Posterior vena cava (tissue), 2 donors: ENCODE data around the gene PET100. TPM values are rescaled to one million over a fixed set of nuclear protein-coding genes. Genes with fewer than 3 reads are reported as not detected.
A peak's percentile ranks its signal among the peaks of the same experiment; 100 is the strongest.

Source experiments
- DNase-seq: peaks from one replicate; pipeline ENCODE4 v3.0.0-alpha.2; 2020; ENCODE audit warnings: low spot score
- intact Hi-C, 2 donors: fragments of 100-400 bp; cut with DNase I; formaldehyde crosslinking; loops; one replicate each; pipeline versions ENCODE4 v1.14.1 to v1.14.2; 2022 to 2023
- total RNA-seq, 2 donors: library from RNA; stranded (reverse); fragmentation: NEBNext Ultra II Directional; extraction: Animal tissue kit (Norgen Biotek cat#: 25700); gene quantifications; one replicate each; pipeline ENCODE4 v1.2.1, GENCODE V29; 2021
- donor health status: DM: yes; HTN: yes; CAD: no.
- donor health status: DM: yes; HTN: yes; CAD: no.

Gene PET100
- total RNA-seq, 2 donors from 2014 or later = 65.8 TPM

DNA sequence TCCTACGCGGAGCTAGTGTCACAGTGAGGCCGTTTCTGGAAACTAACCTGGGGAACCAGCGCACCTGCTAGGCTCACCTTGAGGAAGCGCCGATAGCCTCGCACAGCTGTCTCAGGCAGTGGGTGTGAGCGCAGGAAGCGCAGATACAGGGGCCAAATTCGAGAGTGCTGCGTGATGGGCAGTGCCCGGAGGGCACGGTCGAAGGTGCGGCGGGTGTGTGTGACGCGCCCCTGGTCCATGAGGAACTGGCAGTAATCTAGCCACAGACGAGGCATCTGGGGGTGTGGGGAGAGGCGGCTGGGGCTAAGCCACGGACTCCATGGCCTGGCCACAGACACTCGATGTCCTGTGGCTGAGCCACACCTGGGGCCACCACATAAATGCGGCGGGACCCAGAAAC is 2.4 kb upstream of the PET100 start:
- no peak for DNase-seq
- intact Hi-C loops = no loop called here

DNA sequence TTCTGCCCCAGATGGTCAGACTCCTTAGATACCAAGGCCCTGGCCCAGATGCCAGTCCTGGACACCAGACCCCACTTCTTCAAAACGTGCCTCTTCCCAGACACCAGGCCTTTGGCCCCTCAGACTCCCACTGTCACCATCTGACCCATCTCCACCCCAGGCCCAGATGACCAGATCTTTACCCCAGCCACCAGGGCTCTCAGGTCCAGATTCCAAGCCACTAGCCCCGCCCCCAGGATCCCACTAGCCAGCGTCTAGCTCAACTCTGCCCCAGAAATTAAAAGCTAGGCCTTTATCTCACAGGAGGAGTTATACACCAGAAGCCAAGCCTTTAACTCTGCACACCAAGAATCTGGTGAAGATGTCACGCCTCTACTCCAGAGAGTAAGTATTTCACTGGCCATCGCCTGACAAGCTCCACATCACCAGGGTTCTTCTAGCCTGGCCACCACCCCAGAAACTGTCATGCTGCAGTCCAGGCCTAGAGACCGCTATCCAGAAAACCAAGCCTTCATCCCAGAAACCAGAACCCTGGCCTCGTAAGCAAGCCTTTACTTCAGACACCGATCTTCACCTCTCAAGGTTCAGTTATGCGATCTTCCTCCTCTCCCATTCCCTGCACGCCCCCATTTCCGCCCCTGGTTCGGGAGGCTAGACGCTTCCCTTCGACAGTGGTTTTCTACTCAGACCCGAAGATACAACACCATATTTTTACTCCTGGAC is 843 bp upstream of the PET100 start:
- intact Hi-C loops = no loop called here
- DNase-seq = no peak

DNA sequence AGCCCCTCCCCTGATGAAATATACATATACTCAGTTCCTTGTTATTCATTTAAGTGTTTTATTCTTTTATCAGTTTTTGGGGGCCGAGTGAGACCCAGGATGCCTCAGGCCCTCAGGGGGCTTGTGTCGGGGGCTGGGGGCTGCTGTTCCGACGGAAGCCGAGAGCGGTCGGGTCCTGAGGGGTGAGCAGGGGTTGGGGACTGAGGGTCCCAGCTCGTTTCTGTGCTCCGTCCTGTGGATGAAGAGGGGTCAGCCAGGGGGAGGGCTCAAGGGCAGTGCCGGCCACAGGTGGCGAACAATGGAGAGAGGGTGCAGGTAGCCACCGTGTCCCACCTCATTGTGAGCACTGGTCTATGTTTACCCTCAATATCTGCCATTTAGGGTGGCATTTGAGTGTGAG is 2.0 kb downstream of the PET100 start:
- intact Hi-C loops = no loop called here
- no peak for DNase-seq

DNA sequence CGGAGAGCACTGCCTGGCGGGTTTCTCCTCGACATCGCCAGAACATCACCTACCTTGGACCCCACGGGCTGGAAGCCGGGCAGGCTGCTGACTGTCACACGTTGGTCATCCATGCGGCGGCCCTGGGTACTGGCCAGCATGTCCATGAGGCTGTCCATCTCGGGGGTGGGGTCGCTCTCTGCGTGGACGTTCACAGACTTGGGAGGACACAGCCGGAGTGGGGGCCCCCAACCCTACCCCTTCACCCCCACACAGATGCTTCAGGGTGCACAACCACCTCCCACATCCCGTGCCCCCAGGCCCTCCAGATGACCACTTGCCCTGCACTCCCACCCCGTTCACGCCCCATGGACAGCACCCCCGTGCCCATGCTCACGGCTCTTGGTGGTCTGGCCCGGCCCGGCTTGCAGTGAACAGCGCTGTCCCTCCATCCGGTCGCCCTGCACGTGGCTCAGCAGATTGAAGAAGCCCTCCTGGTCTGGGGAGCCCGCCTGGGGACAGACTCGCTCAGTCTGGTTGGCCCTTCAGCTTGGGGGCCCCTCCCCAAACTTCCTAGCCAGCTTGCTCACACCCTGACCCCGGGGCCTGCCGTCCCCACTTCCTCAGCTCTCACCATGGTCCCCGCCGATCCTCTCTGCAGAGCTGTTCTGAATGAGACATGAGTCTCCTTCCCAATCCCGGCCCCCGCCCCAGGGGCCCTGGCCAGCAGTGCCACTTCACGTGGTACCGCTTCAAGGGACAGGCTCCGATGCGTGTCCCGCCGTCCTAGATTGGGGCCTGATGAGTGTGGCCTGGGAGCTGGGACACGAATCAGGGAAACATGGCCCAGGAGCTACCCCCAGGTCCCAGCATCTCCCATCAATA is 3.0 kb downstream of the PET100 start:
- intact Hi-C loops = no loop called here
- DNase-seq = no peak

DNA sequence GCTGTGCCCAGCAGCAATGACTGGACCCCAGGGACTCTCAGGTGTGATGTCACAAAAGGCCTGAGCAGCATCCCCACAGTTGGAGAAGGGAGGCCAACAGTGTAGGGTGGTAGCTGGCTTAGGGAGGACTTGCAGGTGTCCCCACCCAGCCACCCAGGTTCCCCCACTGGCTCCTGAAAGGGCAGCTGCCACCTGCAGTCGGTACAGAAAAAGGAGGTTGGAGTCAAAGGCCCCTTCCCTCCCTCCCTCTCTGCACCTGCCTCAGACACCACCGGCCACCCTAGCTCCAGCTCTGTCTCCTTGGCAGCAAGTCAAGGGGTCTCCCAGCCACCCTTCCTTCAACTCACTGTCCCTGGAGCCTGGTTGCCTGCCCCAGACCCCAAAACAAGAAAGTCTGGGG is 4.1 kb downstream of the PET100 start, which contains the start of gene PCP2:
Gene PCP2 (minus strand): TSS at position 22 of the 400 bp plus-strand sequence. CDS start 262 bp downstream, outside the sequence.
- DNase-seq = no peak
- intact Hi-C loops = no loop called here

DNA sequence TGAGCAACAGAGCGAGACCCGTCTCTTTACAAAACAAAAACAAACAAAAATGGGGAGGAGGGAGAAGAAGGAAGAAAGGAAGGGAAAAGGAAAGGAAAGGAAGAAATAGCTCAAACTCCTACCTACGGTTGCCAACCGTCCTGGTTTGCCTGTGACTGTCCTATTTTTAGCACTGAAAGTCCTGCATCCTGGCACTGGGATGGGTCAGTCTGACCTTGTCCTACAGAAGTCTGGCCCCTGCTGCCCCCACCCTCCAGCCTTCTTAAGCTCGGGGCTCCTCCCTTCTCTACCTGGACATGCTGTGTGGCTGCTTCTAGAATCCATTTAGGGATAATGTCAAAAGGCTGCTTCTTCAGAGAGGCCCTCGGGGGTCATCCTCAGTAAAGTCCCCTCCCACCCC is 6.1 kb downstream of the PET100 start:
- DNase-seq = no peak
- intact Hi-C loops = no loop called here

DNA sequence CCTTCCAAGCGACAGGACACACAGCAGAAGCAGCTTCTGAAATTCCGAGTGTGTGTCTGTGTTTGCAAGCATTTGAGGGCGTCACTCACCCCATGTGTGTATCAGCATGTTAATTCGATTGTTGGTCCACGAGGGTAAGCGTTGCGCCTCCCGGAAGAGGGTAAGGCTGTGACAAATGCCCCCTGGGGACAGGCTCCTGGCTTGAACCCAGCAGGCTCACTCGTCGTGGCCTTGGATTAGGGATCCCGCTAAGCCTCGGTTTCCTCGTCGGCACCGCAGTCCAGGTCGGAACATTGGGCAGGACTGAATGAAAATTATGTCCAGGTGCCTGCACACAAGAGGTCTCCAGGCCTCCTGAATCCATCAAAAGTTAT is 6.7 kb downstream of the PET100 start:
- no peak for DNase-seq
- intact Hi-C loops = no loop called here

DNA sequence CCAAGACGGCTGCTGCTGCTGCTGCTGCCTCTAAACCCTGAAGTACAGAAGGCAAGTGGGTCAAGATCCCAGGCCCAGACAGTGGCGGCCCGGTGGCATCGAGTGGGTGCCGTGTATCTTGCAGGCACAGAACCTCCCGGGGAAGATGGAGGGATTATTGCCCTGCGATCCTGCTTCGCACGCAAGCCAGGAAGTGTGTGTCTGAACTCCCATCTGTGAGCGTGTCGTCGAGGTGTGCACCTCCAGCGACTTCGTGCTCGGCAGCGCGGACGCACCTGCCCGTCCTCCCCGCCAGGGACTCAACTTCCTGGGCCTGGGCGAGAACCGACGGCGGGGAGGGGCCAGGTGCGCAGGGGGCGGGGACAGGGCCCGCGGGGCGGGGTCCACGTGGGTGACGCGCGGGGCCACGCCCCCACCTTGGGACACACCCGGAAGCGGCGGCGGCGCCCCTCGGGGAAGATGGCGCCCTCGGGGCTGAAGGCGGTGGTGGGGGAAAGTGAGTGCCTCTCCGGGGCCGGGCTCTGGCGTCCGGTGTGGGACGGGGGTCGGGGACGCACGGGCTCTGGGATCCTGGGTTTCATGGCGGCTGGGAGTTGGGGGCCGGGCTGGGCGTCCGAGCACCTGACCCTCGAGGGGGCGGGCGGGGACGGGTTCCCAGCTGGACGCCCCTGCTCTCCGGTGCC is 7.2 kb downstream of the PET100 start, which contains the start of gene STXBP2:
Gene STXBP2 (plus strand): TSS at position 420 of the 683 bp plus-strand sequence. CDS start 40 bp downstream, at position 460.
- DNase-seq = peak; percentile 92

DNA sequence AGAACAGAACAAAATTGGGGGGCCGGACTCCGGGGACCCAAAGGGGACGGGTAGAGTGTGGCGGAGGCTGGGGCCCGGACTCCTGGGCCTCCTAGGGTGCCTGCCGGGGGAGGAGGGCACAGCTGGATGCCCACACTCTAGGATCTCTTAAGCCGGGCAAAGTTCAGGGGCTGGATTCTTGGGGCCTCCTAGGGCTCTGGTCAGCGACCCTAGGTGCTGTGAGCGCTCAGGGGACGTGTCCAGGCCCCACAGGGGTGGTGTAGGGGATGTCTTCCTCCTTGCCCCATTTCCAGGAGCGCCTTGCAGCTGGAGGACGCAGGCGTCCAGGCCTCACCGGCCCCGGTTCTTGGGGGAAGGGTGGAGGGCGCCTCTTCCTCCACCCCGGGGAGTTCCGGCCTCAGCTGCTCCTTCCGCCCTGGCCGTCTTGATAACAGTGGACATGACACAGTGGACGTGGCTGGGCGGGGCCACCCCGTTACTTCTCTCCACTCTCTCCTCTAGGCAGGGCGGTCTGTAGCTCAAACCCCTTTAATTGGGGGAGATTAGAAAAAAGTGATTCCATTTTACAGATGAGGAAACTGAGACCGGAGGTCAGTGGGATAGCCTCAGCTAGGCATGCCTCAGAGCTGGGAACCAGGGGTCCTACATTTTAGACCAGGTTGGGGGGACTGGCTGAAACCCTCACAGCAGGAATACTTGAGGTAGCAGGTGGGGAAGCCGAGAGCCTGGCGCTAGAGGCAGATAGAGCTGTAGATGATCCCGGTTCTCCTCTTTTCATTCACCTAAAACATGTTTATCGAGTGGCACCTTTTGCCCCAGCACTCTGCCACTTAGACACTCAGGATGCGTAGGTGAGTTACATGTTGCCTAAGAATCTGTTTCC is 8.0 kb downstream of the PET100 start:
- peak; percentile 89 for DNase-seq
- intact Hi-C loops = no loop called here

More for the DNA sequence above, 7.2 kb downstream of the PET100 start, which contains the start of gene STXBP2:
- intact Hi-C loops = no loop called here

DNA sequence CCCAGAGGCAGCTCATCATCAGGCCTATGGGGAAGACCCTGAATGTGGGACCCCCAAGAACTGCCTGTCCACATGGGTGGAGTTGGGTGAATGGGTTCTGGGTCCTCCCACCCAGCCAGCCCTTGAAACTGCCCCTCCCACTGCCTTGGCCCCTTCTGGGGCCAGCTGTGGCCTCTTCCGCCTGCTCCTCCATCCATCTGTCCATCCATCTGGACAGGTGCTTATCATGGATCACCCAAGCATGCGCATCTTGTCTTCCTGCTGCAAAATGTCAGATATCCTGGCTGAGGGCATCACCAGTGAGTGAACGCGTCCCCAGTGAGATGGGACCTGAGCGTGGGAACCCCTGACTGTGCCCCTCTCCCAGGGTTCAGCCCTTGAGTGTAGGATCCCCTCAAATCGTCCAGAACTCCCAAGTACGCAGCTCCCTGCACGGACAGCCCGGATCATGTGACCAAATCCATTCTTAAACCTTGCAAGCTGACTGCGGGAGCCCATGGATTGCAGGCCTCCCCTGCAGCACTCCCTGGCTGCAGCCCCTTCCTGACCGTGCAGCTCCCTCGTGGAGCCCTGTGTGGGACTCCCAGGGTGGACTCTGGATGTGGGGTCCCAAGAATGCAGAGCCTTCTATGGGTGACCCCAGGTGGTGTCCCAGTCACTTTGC is 9.3 kb downstream of the PET100 start:
- DNase-seq = no peak
- intact Hi-C loops = no loop called here

DNA sequence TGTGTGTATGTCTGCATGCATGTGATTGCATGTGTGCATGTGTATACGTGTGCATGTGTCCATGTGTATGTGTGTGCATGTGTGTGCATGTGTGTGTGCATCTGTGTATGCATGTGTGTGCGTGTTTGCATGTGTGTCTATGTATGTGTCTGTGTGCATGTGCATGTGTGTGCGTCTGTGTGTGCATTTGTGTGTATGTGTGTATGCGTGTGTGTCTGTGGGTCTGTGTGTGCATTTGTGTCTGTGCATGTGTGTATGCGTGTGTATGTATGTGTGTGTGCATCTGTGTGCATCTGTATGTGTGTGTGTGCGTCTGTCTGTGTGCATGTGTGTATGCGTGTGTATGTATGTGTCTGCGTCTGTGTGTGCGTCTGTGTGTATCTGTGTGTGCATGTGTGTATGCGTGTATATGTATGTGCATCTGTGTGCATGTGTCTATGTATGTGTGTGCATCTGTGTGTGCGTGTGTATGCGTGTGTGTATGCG is 10.3 kb downstream of the PET100 start:
- intact Hi-C loops = no loop called here

DNA sequence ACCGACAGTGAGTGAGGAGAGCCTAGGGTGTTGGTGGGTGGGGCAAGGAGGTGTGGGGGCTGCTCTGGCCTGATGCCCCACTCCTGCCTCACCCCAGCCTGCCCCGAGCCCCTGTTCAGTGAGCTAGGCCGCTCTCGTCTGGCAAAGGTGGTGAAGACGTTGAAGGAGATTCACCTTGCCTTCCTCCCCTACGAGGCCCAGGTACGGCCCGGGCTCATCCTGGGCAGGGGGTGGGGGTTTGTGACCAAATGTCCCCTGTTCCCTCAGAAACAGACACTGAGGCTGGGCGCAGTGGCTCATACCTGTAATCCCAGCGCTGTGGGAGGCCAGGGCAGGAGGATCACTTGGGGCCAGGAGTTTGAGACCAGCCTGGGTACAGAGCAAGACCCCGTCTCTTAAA is 11.2 kb downstream of the PET100 start:
- intact Hi-C loops = no loop called here

More for the DNA sequence above, 10.3 kb downstream of the PET100 start:
- no peak for DNase-seq

DNA sequence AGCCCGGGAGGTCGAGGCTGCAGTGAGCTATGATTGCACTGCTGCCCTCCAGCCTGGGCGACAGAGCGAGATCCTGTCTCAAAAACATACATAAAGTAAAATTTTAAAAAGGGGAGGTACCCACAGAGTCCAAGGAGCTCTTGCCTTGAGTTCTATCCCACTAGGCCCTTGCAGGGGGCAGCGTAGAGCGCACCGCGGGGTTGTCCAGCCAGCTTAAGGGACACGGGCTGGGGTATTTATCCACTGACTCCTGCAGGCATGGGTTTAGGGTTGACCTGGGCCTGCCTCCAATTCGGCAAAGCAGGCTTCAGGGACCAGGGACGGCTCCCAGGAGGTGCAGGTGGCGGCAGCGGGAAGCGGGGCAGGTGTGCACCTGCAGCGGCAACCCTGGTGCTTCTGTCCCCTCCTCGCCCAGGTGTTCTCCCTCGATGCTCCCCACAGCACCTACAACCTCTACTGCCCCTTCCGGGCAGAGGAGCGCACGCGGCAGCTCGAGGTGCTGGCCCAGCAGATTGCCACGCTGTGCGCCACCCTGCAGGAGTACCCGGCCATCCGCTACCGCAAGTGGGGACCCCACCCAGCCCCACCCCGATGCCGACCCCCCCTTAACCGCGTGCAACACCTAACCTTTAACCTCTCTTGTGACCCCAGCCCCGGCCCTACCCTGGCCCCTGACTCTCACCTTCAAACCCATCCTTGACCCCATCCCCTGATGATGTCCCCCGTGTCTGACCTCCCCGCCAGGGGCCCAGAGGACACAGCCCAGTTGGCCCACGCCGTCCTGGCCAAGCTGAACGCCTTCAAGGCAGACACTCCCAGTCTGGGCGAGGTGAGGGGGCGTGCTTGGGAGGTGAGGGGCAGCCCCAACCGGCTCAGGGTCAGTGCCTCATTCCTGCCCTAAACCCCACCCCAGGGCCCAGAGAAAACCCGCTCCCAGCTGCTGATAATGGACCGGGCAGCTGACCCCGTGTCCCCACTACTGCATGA is 12.0 kb downstream of the PET100 start:
- no peak for DNase-seq
- intact Hi-C loops = no loop called here

More for the DNA sequence above, 11.2 kb downstream of the PET100 start:
- DNase-seq = no peak

DNA sequence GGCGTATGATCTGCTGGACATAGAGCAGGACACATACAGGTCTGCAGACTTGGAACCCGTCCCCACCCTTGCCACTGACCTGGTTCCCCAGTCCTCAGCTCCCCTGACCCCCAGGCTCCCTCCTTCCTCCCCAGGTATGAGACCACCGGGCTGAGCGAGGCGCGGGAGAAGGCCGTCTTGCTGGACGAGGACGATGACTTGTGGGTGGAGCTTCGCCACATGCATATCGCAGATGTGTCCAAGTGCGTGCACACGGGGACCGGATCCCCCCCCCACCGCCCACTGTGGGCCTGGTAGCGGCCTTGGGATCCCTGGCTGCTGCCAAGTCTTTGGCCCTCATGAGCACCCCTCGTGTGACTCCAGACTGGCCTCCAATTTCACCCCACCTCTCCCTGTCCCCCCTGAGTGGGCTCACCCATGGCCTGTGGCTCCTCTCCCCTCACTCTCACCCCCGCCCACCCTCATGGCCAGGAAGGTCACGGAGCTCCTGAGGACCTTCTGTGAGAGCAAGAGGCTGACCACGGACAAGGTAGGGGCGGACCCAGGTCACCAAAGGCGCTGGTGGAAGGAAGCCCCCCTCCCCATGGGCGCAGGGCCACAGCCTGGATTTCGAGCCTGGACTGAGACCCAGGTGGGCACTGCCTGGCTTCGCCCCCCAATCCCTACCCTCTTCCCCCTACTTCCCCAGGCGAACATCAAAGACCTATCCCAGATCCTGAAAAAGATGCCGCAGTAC is 12.9 kb downstream of the PET100 start:
- no peak for DNase-seq
- intact Hi-C loops = no loop called here

DNA sequence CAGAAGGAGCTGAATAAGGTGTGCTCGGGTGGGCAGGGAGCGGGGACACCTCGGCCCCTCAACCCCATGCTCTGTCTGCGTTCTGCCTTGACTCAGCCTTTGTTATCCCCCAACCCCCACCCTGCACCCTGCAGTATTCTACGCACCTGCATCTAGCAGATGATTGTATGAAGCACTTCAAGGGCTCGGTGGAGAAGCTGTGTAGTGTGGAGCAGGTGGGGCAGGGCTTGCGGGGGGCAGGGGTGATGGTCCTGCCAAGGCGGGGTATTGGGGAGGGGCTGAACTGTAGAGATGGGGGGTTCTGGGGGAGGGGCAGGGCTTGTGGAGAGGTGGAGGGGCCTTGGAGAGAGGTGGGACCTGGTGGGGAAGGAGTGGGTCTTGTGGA is 13.4 kb downstream of the PET100 start:
- intact Hi-C loops = no loop called here

More for the DNA sequence above, 13.4 kb downstream of the PET100 start:
- no peak for DNase-seq
